IMR-90 (cell line): ENCODE measurements around the gene ARL2. TPM values are rescaled to one million over a fixed set of nuclear protein-coding genes. Genes with fewer than 3 reads are reported as not detected.

Source experiments
- microRNA-seq, 2 experiments: library from miRNA; stranded (forward) in 1 of 2; unstranded in 1 of 2; fragments of 10-50 nt in 1 of 2; fragments of <30 nt in 1 of 2; gene quantifications in 1 of 2; microRNA quantifications in 1 of 2; one replicate each; pipeline versions ENCODE3 to v1.1.0; 2013 to 2020; ENCODE audit not compliant: insufficient read depth in 1 of 2, insufficient read length in 1 of 2, unreplicated experiment in 1 of 2
- polyA plus RNA-seq, 3 experiments: library from polyadenylated mRNA; depleted of rRNA; stranded (reverse); fragments of >200 nt; gene quantifications; 2 replicates each; pipeline ENCODE4 v1.2.3, GENCODE V29; 2012; ENCODE audit warnings: low replicate concordance in 1 of 3
- small RNA-seq, 5 experiments: library from RNA; depleted of rRNA; stranded (forward); fragments of <200 nt; gene quantifications; one replicate each; pipeline ENCODE3, GENCODE V24; 2012
- total RNA-seq: library from RNA; depleted of rRNA; stranded (reverse); fragments of >200 nt; gene quantifications from 2 replicates; pipeline ENCODE4 v1.2.3, GENCODE V29; 2012; rRNA removed

ARL2 gene
- total and polyA plus RNA-seq, 2 of the 4 experiments (the other 2 are of a cell fraction) = 48.9 to 152 TPM

Small RNA genes within 50 kb of the gene (microRNA-seq; reads per million reads assigned to microRNA genes)
- gene MIR6879 (ENCODE audit: insufficient read depth in 1 of 2, insufficient read length in 1 of 2, unreplicated experiment in 1 of 2) = 0 reads per million in 2 experiments
- gene SNX15 (ENCODE audit: insufficient read depth, insufficient read length) = not detected

Small RNA genes within 50 kb of the gene (small RNA-seq; reads per million reads assigned to genes)
- gene MIR6879 (0 reads per million in 5 experiments), gene SNX15 (0 to 2.4 (median 0) reads per million in 5 experiments)

Other genes with a start within 250 kb of the ARL2 start
- 56.8 and 76.1 TPM in 2 replicates for gene SF1, start 235.6 kb upstream of the ARL2 start, total RNA-seq
- gene SF1, start 235.6 kb upstream of the ARL2 start, polyA plus RNA-seq (2012; rRNA removed) = 75.0 and 88.0 TPM in 2 replicates
- gene MAP4K2, start 210.9 kb upstream of the ARL2 start, total RNA-seq = 9.2 and 11.7 TPM in 2 replicates
- gene MAP4K2, start 210.9 kb upstream of the ARL2 start, polyA plus RNA-seq (2012; rRNA removed) = 16.6 and 22.2 TPM in 2 replicates
- gene MEN1, start 203.6 kb upstream of the ARL2 start, total RNA-seq = 8.8 and 9.4 TPM in 2 replicates
- 35.7 and 44.7 TPM in 2 replicates for gene MEN1, start 203.6 kb upstream of the ARL2 start, polyA plus RNA-seq (2012; rRNA removed)
- gene CDC42BPG, start 169.5 kb upstream of the ARL2 start, total RNA-seq = under 0.01 TPM in 2 replicates
- 0.10 and 0.12 TPM in 2 replicates for gene CDC42BPG, start 169.5 kb upstream of the ARL2 start, polyA plus RNA-seq (2012; rRNA removed)
- gene EHD1, start 135.5 kb upstream of the ARL2 start, total RNA-seq = 107 and 125 TPM in 2 replicates
- gene EHD1, start 135.5 kb upstream of the ARL2 start, polyA plus RNA-seq (2012; rRNA removed) = 209 and 216 TPM in 2 replicates
- gene ATG2A, start 97.0 kb upstream of the ARL2 start, total RNA-seq = 3.2 and 3.6 TPM in 2 replicates
- gene ATG2A, start 97.0 kb upstream of the ARL2 start, polyA plus RNA-seq (2012; rRNA removed) = 10.5 and 12.7 TPM in 2 replicates
- gene PPP2R5B, start 89.5 kb upstream of the ARL2 start, total RNA-seq = 6.4 and 6.5 TPM in 2 replicates
- gene PPP2R5B, start 89.5 kb upstream of the ARL2 start, polyA plus RNA-seq (2012; rRNA removed) = 23.5 and 23.6 TPM in 2 replicates
- not detected in 2 replicates for gene GPHA2, start 78.3 kb upstream of the ARL2 start, total RNA-seq
- gene GPHA2, start 78.3 kb upstream of the ARL2 start, polyA plus RNA-seq (2012; rRNA removed) = not detected in 2 replicates
- gene MAJIN, start 42.1 kb upstream of the ARL2 start, total RNA-seq = not detected in 2 replicates
- not detected in 2 replicates for gene MAJIN, start 42.1 kb upstream of the ARL2 start, polyA plus RNA-seq (2012; rRNA removed)
- 0.36 and 0.56 TPM in 2 replicates for gene BATF2, start 17.2 kb upstream of the ARL2 start, total RNA-seq
- 1.2 and 1.6 TPM in 2 replicates for gene BATF2, start 17.2 kb upstream of the ARL2 start, polyA plus RNA-seq (2012; rRNA removed)
- 8.1 and 9.0 TPM in 2 replicates for gene SNX15, start 13.3 kb downstream of the ARL2 start, total RNA-seq
- 15.2 and 16.3 TPM in 2 replicates for gene SNX15, start 13.3 kb downstream of the ARL2 start, polyA plus RNA-seq (2012; rRNA removed)
- gene SAC3D1, start 27.1 kb downstream of the ARL2 start, total RNA-seq = 2.8 and 2.9 TPM in 2 replicates
- 13.2 and 15.4 TPM in 2 replicates for gene SAC3D1, start 27.1 kb downstream of the ARL2 start, polyA plus RNA-seq (2012; rRNA removed)
- 2.8 and 3.8 TPM in 2 replicates for gene NAALADL1, start 44.4 kb downstream of the ARL2 start, total RNA-seq
- gene NAALADL1, start 44.4 kb downstream of the ARL2 start, polyA plus RNA-seq (2012; rRNA removed) = 5.8 and 6.3 TPM in 2 replicates
- 9.1 and 10.0 TPM in 2 replicates for gene CDCA5, start 69.9 kb downstream of the ARL2 start, total RNA-seq
- gene CDCA5, start 69.9 kb downstream of the ARL2 start, polyA plus RNA-seq (2012; rRNA removed) = 14.0 and 14.9 TPM in 2 replicates
- 24.0 and 27.2 TPM in 2 replicates for gene ZFPL1, start 70.1 kb downstream of the ARL2 start, total RNA-seq
- 67.5 and 75.6 TPM in 2 replicates for gene ZFPL1, start 70.1 kb downstream of the ARL2 start, polyA plus RNA-seq (2012; rRNA removed)
- 82.5 and 113 TPM in 2 replicates for gene VPS51, start 82.1 kb downstream of the ARL2 start, total RNA-seq
- gene VPS51, start 82.1 kb downstream of the ARL2 start, polyA plus RNA-seq (2012; rRNA removed) = 56.3 and 71.2 TPM in 2 replicates
- 4.7 and 5.7 TPM in 2 replicates for gene TM7SF2, start 97.7 kb downstream of the ARL2 start, total RNA-seq
- 7.6 and 11.5 TPM in 2 replicates for gene TM7SF2, start 97.7 kb downstream of the ARL2 start, polyA plus RNA-seq (2012; rRNA removed)
- 3.6 and 3.9 TPM in 2 replicates for gene ZNHIT2, start 103.5 kb downstream of the ARL2 start, total RNA-seq
- gene ZNHIT2, start 103.5 kb downstream of the ARL2 start, polyA plus RNA-seq (2012; rRNA removed) = 5.9 and 7.7 TPM in 2 replicates
- gene FAU, start 108.0 kb downstream of the ARL2 start, total RNA-seq = 189 and 285 TPM in 2 replicates
- 652 and 804 TPM in 2 replicates for gene FAU, start 108.0 kb downstream of the ARL2 start, polyA plus RNA-seq (2012; rRNA removed)
- gene MRPL49, start 108.2 kb downstream of the ARL2 start, total RNA-seq = 54.2 and 55.2 TPM in 2 replicates
- gene MRPL49, start 108.2 kb downstream of the ARL2 start, polyA plus RNA-seq (2012; rRNA removed) = 51.5 and 56.8 TPM in 2 replicates
- 8.3 and 9.5 TPM in 2 replicates for gene SYVN1, start 120.4 kb downstream of the ARL2 start, total RNA-seq
- 45.7 and 52.9 TPM in 2 replicates for gene SYVN1, start 120.4 kb downstream of the ARL2 start, polyA plus RNA-seq (2012; rRNA removed)
- not detected in 2 replicates for gene SPDYC, start 156.1 kb downstream of the ARL2 start, total RNA-seq
- gene SPDYC, start 156.1 kb downstream of the ARL2 start, polyA plus RNA-seq (2012; rRNA removed) = not detected in 2 replicates
- 62.8 and 110 TPM in 2 replicates for gene CAPN1, start 167.8 kb downstream of the ARL2 start, total RNA-seq
- gene CAPN1, start 167.8 kb downstream of the ARL2 start, polyA plus RNA-seq (2012; rRNA removed) = 182 and 263 TPM in 2 replicates
- gene POLA2, start 247.8 kb downstream of the ARL2 start, total RNA-seq = 12.2 and 14.2 TPM in 2 replicates
- gene POLA2, start 247.8 kb downstream of the ARL2 start, polyA plus RNA-seq (2012; rRNA removed) = 17.3 and 19.9 TPM in 2 replicates